Astrocyte (in vitro differentiated cells and primary cell): ENCODE data around the gene CD300LF.

Experiments
- EZH2 ChIP-seq: IDR thresholded peaks from 2 replicates; pipeline ENCODE4 v1.6.1; 2012; ENCODE audit warnings: mild to moderate bottlenecking, low read length, inconsistent platforms; ENCODE audit not compliant: insufficient read depth
- TF ChIP-seq, protein P1 (sequence below): IDR thresholded peaks from 2 replicates; pipeline ENCODE4 v1.5.1; 2011; ENCODE audit warnings: low read depth, mild to moderate bottlenecking, inconsistent platforms, low read length, moderate library complexity; ENCODE audit not compliant: insufficient read depth

DNA sequence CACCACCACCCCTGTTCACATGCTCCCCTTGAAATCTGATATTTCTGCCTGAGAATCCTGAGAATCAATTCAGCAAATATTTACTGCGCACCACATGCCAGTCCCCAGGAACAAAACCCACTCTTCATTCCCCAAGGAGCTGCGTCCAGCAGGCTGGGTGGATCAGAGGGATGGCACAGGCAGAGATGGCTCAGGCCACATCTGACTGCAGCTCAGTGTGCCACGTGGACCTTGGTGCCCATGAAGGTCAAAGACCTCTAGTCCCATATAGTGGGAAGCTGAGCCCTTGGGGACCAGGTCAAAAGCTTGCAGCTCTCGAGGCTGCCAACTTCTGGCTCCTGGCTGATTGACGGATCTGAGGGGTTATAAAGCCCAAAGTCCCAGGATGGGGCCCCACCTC lies 31.8 kb downstream of the CD300LF start:
- no peak for TF ChIP-seq EZH2
- TF ChIP-seq, protein P1, sequence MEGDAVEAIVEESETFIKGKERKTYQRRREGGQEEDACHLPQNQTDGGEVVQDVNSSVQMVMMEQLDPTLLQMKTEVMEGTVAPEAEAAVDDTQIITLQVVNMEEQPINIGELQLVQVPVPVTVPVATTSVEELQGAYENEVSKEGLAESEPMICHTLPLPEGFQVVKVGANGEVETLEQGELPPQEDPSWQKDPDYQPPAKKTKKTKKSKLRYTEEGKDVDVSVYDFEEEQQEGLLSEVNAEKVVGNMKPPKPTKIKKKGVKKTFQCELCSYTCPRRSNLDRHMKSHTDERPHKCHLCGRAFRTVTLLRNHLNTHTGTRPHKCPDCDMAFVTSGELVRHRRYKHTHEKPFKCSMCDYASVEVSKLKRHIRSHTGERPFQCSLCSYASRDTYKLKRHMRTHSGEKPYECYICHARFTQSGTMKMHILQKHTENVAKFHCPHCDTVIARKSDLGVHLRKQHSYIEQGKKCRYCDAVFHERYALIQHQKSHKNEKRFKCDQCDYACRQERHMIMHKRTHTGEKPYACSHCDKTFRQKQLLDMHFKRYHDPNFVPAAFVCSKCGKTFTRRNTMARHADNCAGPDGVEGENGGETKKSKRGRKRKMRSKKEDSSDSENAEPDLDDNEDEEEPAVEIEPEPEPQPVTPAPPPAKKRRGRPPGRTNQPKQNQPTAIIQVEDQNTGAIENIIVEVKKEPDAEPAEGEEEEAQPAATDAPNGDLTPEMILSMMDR: no peak
